Peyer's patch (tissue), 4 donors: ENCODE results near the gene TMEM267.

Experiments used
- CTCF ChIP-seq, 6 experiments: fragments of 450-650 bp in 4 of 6; fragments of 200-600 bp in 2 of 6; sonication (generic) in 1 of 6; IDR thresholded peaks; one replicate each; pipeline ENCODE4 v1.5.1; 2017 to 2019; ENCODE audit warnings: antibody characterized with exemption in 6 of 6, mild to moderate bottlenecking in 3 of 6, moderate library complexity in 1 of 6
- POLR2A ChIP-seq, 2 donors: fragments of 450-650 bp; IDR thresholded peaks; one replicate each; pipeline ENCODE4 v1.5.1; 2017; ENCODE audit warnings: antibody characterized with exemption in 2 of 2, mild to moderate bottlenecking in 2 of 2, moderate library complexity in 2 of 2

GRCh38 chr5:43515678-43516048 lies 32.0 kb upstream of the TMEM267 start:
- TF ChIP-seq CTCF (IDR thresholded peaks at IDR 0.05) (no peak), POLR2A (IDR thresholded peaks at IDR 0.05) (no peak)
